Putamen (tissue), 1 donor: ENCODE data around the gene ATOX1.

ENCODE experiments used
- DNase-seq: peaks from one replicate; pipeline ENCODE4 v3.0.0-alpha.2; 2016; ENCODE audit warnings: low spot score

Gene ATOX1

GRCh38 chr5:151697452-151697851, 61.0 kb downstream of the ATOX1 start:
- no peak for DNase-seq

- DNase-seq = no peak
Measured at GRCh38 chr5:151696470-151697061, 61.9 kb downstream of the ATOX1 start.

- no peak for DNase-seq
Measured at GRCh38 chr5:151695464-151695863, 63.0 kb downstream of the ATOX1 start.

- peak; percentile 97 for DNase-seq
Measured at GRCh38 chr5:151694035-151694485, 64.4 kb downstream of the ATOX1 start.
